ENCODE measurements around the gene PARS2.

PARS2 gene

DNA sequence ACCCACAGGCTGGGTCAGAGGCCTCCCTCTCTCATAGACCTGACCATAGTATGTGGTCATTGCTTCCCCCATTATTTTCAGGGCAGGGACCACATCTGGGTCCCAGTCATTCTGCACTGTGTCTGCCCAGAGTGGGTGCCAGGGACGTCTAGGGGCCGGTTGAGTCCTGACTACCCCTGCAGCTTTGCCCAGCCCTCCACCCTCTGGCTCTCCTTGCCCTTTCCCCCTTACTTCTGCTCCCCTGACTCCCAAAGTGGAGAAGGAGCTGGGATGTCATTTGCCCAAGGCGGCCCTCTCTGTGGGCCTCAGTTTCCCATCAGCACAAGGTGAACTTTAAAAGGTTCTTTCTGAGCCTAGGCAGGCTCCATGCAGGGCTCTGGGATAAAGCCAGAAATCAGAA lies 41.1 kb upstream of the PARS2 start:
- no peak overlapping the region for H3K4me3 ChIP-seq (ENCODE audit: low read depth, low read length)
- TF ChIP-seq, protein P1, sequence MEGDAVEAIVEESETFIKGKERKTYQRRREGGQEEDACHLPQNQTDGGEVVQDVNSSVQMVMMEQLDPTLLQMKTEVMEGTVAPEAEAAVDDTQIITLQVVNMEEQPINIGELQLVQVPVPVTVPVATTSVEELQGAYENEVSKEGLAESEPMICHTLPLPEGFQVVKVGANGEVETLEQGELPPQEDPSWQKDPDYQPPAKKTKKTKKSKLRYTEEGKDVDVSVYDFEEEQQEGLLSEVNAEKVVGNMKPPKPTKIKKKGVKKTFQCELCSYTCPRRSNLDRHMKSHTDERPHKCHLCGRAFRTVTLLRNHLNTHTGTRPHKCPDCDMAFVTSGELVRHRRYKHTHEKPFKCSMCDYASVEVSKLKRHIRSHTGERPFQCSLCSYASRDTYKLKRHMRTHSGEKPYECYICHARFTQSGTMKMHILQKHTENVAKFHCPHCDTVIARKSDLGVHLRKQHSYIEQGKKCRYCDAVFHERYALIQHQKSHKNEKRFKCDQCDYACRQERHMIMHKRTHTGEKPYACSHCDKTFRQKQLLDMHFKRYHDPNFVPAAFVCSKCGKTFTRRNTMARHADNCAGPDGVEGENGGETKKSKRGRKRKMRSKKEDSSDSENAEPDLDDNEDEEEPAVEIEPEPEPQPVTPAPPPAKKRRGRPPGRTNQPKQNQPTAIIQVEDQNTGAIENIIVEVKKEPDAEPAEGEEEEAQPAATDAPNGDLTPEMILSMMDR (IDR thresholded peaks at IDR 0.05; ENCODE audit: borderline replicate concordance, insufficient read depth, low read depth, low read length): no peak

DNA sequence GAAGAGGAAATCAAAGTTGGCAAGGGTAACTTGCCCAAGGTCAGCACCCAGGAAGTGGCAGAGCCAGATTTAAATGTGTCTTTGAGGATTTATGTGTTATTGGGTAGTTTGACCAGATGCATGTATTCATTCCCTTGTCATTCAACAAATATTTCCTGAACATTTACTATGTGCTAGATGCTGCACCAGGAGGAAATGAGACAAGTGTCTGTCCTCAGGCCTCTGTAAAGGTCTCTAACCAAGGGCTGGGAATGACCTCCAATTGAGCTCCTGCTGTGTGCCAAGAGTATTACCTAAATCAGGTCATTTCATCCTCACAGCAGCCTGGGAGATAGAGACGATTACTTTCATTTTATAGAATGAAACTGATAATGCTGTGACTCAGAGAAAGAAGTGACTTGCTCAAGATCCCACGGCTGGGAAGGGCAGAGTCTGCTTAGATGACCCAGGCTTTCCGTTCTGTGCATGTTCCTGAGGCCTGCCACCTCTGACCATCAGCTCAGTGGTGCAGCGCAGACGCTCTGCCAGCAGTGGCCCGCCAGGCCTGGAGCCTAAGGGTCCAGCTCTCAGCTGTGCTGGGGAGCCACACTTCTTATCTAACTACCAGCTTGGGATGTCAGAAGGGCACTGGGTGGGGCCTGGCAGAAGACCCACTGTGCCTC lies 40.3 kb upstream of the PARS2 start:
- H3K4me3 ChIP-seq (ENCODE audit: low read depth, low read length): no peak overlapping the region
- TF ChIP-seq, protein P1 (IDR thresholded peaks at IDR 0.05; ENCODE audit: borderline replicate concordance, insufficient read depth, low read depth, low read length): no peak

DNA sequence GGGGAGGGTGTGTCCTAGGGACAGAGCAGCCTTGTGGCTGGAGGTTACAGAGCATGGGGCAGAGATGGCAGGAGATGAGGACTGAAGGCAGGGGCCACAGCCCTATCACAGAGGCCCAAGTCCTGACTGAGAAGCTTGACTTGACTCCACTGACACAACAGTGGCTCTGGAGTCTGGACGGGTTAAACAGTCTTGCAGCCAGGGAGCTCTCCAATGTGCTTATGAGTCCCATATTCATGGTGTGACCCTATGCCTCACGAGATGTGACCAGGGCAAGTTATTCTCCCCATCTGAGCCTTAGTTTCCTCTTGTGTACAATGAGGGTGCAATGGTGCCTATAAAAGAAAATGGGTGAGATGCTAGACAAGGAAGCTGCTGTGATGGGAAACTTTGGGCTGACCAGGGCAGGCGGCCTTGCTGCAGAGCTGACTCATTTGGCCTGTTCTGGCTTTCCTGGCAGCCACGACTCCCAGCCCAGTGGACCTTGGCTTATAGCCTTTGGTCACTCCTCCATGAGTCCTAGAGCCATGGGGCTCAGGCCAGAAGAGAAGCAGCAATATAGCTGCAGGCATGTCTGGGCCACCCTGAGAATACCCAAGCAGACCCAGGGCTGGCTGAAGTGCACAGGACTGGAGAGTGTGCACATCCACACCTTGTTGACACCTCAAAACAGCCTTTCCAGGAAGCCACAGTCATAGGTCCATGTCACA lies 39.6 kb upstream of the PARS2 start:
- H3K4me3 ChIP-seq (ENCODE audit: low read depth, low read length): no peak overlapping the region
- TF ChIP-seq, protein P1 (IDR thresholded peaks at IDR 0.05; ENCODE audit: borderline replicate concordance, insufficient read depth, low read depth, low read length): no peak

DNA sequence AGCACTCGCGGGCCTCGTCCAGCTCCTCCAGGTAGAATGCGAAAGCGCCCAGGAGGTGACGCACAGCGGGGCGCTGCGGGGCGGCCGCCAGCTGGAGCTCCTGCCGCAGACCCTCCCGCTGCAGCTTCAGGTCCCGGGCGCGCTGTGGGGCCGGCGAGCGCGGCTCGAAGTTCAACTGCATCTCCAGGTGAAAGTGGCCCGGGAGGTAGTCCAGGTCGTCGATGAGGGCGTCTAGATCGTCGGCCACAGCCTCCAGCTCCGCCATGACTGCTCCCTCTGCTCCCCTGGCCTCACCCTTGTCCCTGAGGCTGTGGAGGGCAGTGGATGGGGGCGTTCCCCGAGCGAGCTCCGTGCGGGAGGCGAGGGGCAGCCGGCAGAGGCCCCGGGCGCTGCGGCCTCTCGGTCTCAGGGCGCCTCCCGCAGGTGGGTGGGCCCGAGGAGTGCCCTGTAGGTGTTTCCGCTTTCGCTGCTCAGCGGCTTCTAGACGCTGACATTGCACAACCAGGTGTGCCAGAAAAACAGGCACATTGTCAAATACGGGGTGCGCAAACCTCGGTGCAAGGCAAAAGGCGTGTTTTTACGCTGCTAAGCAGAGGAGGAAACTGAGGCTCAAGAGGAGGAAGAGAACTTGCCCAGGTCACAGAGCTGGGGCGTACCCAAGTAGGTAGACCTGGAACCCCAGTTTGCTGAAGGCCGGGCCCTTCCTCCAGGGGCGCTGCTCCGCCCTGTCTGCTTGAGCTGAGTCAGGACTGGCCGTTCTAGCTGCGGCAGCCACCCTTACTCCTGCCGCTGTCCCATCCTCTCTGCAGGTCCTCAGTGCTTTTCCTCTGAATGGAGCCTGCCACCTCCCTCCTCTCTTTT lies 36.8 kb upstream of the PARS2 start, which contains the start of gene TTC22:
Gene TTC22 (minus strand): TSS at position 425 of the 861 bp plus-strand sequence. CDS start 160 bp downstream, at position 265.
- TF ChIP-seq, protein P1 (IDR thresholded peaks at IDR 0.05; ENCODE audit: borderline replicate concordance, insufficient read depth, low read depth, low read length): peak; percentile 87
- H3K4me3 ChIP-seq (ENCODE audit: low read depth, low read length): peak within 1 kb of the TSS; percentile 58

DNA sequence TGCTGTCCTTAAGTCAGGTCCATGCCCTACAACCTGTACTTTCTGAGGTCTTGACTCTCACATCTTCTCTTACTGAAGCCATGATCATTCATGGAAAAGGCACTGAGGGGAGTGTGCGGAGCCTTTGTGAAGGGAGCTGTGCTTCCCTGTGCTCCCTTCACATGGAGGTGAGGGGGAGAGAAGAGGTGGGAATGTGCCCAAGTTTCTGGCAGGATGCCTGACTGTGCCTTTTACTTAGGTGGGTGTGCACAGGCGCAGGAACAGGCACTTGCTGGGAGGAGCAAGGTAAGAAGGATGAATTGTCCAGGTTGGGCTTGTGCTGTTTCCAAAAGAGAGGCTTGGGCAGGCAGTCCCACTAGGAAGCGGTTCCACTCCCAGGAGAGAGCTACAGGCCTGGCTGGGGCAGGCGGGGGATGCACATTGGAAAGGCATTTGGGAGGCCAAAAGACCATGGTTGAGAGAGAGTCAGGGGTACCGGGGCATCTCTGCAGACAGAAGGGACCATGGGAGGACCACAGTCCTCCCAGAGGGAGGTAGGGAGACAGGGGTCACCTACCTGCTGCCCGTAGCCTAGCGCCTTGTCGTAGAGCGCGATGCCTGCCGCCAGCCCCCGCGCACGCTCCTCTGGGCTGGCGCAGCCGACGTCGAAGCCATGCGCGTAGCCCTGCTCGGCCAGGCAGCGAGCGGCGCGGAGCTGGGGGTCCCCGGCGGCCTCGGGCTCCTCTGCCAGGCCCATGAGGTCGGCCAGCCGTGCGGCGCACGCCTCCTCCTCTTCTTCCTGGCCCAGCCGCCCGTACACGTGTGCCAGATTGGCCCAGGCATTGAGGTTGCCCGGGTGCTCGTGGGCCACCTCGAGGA lies 35.9 kb upstream of the PARS2 start:
- peak overlapping the region; percentile 58 for H3K4me3 ChIP-seq (ENCODE audit: low read depth, low read length)
- TF ChIP-seq, protein P1 (IDR thresholded peaks at IDR 0.05; ENCODE audit: borderline replicate concordance, insufficient read depth, low read depth, low read length): no peak

All from GM12875 (cell line).